Muscle of leg (tissue), 16 donors: ENCODE results near the gene BATF. TPM values are rescaled to one million over a fixed set of nuclear protein-coding genes. Genes with fewer than 3 reads are reported as not detected.
"Not testable (repeated sequence)": the region's sequence is repeated elsewhere in the genome, so short reads cannot be mapped to it uniquely, and the experiment has no call there.

ENCODE experiments used
- DNase-seq: peaks from one replicate; pipeline ENCODE4 v3.0.0; 2013
- H3K27ac ChIP-seq: one replicate; pipeline ENCODE4 v1.5.1; 2013; ENCODE audit warnings: mild to moderate bottlenecking, low read length, control low read depth
- H3K27me3 ChIP-seq: one replicate; pipeline ENCODE4 v1.6.1; 2013; ENCODE audit warnings: low read length; ENCODE audit not compliant: control insufficient read depth, insufficient read depth
- H3K36me3 ChIP-seq: one replicate; pipeline ENCODE4 v1.6.1; 2013; ENCODE audit warnings: low read length; ENCODE audit not compliant: control insufficient read depth, insufficient read depth
- H3K4me1 ChIP-seq: one replicate; pipeline ENCODE4 v1.6.1; 2013; ENCODE audit warnings: low read length; ENCODE audit not compliant: control insufficient read depth, insufficient read depth
- H3K4me3 ChIP-seq: one replicate; pipeline ENCODE4 v1.5.1; 2013; ENCODE audit warnings: low read length, control low read depth
- H3K9me3 ChIP-seq: replicated peaks from 2 replicates; pipeline ENCODE4 v1.6.1; 2013; ENCODE audit warnings: low read depth, low read length; ENCODE audit not compliant: control insufficient read depth
- WGBS: methylation state at CpG from one replicate; pipeline ENCODE4 v1.1.5; 2013; ENCODE audit warnings: missing lambda C conversion rate; ENCODE audit not compliant: insufficient coverage; 5-methylcytosine and 5-hydroxymethylcytosine counted together
- long read RNA-seq, 11 donors: transcript quantifications; one replicate each; lab custom pipeline, GENCODE V29; 2026
- polyA plus RNA-seq, 8 donors: library from polyadenylated mRNA; unstranded; fragments of 120-200 nt; gene quantifications; one replicate each; pipeline versions ENCODE4 v1.2.1 to v1.2.3, GENCODE V29; 2013; ENCODE audit warnings: inconsistent platforms in 1 of 8, low replicate concordance in 1 of 8; ENCODE audit not compliant: insufficient read length in 8 of 8, insufficient read depth in 1 of 8
- total RNA-seq: library from RNA; stranded (reverse); fragments of 120-200 nt; gene quantifications from one replicate; pipeline ENCODE4 v1.2.4, GENCODE V29; 2013

Gene BATF, protein sequence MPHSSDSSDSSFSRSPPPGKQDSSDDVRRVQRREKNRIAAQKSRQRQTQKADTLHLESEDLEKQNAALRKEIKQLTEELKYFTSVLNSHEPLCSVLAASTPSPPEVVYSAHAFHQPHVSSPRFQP
- 0.44 TPM for total RNA-seq
- 1 to 10 TPM in 1 of 8 donors, under 1 TPM in 7; 0.34 to 1.2 (median 0.58) TPM for polyA plus RNA-seq
- long read RNA-seq, donor 1, result 0 reads
- long read RNA-seq, donor 2, result 0 reads
- long read RNA-seq, donor 3, result 0 reads
- long read RNA-seq, donor 4, result 0 reads
- long read RNA-seq, donor 5, result 0 reads
- long read RNA-seq, donor 6, result 0 reads
- long read RNA-seq, donor 7, result 0 reads
- long read RNA-seq, donor 8, result 0 reads
- long read RNA-seq, donor 9, partial matches to known transcripts, result 0 of 1 reads
- long read RNA-seq, donor 9, other reads (novel, unspliced or antisense), result 0 of 1 reads
- long read RNA-seq, donor 10, result 0 reads
- long read RNA-seq, donor 11, result 0 reads

GRCh38 chr14:75522224-75522982 lies at the start of gene BATF:
Gene BATF, plus strand, starts transcription at chr14:75522469. Its CDS starts 214 bp downstream, at chr14:75522683.
- 65% methylated on average over 7 of the region's 13 CpGs for WGBS
- Histone ChIP-seq H3K27me3 (peaks cover 18% of the 10 kb centered on the region), H3K4me1 (peaks cover 5% of the 10 kb centered on the region), H3K27ac (no peak within 1 kb of the TSS), H3K4me3 (peak within 1 kb of the TSS; percentile 24), H3K9me3 (no peaks in the 10 kb centered on the region), H3K36me3 (no peaks in the 10 kb centered on the region)
- peak; percentile 41 for DNase-seq

DNA sequence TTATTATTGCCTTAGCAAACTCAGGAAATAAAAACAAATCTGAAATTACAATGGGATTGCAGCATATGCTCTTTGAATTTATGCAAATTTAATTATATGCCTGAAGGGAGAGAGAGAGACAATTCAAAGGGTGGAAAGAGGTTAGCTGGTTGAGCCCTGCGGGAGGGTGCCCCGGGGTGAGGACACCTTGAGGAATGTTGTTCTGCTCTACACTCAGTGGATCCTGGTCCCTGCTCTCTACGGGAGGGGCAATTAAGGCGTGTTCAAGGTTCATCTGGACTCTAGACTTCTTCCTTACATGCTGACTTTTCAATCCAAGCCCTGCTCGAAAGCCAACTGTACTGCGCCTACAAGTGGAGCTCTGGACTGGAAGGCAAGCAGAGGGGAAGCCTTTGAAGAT lies 48.1 kb upstream of the BATF start:
- H3K27ac ChIP-seq, H3K4me3 ChIP-seq, H3K9me3 ChIP-seq, H3K27me3 ChIP-seq, H3K4me1 ChIP-seq, DNase-seq: not testable (repeated sequence)
- WGBS, result 83% methylated on average over 3 of the region's 6 CpGs
- peaks cover 56% of the 10 kb centered on the region for H3K36me3 ChIP-seq

DNA sequence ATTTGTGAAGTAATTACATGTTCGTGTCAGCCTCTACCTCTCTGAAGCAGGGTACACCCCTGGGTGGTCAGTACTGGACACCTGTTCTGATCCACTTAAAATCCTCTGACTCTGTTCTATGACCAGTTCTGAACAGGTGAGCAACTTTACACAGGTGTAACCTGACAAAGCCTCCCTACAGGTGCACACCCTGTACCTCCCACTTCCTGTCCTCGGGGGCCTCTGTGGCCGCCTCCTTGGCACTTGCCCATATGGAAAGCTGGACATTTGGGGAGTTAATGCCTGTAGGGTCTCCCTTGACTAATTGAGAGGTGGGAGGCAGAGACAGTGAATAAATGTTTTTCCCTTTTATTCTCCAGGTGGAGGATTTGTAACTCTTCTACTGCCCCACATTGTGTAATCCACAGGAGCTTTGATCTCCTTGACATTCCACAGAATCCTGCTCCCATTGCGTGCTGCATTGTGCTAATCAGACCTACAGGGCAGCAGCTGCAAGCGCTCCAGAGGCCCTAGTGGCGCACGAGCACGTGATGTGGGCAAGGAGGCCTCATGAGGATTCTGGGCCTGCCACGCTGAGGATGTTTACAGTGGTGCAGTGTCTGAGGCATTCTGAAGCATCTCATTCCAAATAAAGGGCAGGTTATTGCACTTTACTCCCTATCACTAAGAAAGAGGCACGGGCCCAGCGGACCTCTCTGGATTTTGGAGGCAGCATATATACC lies 45.8 kb upstream of the BATF start:
- Histone ChIP-seq H3K9me3 (no peaks in the 10 kb centered on the region), H3K4me1 (peaks cover 15% of the 10 kb centered on the region), H3K4me3 (no peak overlapping the region), H3K27ac (no peak overlapping the region), H3K27me3 (no peaks in the 10 kb centered on the region), H3K36me3 (peaks cover 36% of the 10 kb centered on the region)
- no peak for DNase-seq
- 65% methylated on average over 2 of the region's 11 CpGs for whole genome bisulfite sequencing

- Histone ChIP-seq H3K36me3 (peaks cover 22% of the 10 kb centered on the region), H3K27me3 (no peaks in the 10 kb centered on the region), H3K4me3 (no peak overlapping the region), H3K27ac (no peak overlapping the region), H3K4me1 (peaks cover 15% of the 10 kb centered on the region), H3K9me3 (no peaks in the 10 kb centered on the region)
- WGBS, result 88% methylated on average over 4 of the region's 5 CpGs
- DNase-seq, result no peak
Observed at GRCh38 chr14:75477881-75478280, 44.4 kb upstream of the BATF start.

DNA sequence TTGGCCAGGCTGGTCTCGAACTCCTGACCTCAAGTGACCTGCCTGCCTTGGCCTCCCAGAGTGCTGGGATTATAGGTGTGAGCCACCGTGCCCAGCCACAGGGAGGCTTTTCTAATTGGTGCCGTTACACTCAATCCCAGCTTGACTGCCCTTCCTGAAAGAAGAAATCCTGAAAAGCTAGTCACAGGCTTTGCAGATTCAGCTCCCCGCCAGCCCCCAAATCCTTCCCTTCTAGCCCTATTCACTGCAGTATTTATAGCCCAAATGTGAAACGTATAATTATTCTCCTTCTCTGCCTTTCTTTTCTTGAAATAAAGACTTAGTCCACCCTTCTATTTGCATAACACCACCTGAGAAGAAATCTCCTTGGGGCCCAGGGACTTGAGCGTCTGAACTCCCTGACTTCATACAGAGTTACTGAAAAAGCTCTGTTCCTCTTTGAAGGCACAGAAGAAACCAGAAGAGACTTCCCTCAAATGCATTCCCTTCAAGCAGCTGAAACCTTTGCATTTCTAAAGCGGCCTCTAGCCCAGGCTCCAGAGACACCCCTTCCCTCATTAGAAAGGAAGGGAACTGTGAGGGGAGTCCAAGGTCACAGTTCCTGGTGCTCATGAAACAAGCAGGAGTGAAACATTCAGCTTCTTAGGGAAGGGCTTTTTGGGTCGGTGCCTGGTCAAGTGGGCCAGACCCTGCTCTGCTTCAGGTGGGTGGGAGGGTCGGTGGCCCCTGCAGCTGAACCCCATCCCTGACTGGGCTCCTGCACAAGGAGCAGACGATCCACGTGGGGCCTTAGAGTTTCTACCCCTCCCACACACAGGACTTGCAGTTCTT lies 42.3 kb upstream of the BATF start:
- H3K4me3 ChIP-seq, result no peak overlapping the region
- peak; percentile 39 for DNase-seq
- H3K36me3 ChIP-seq, result peaks cover 18% of the 10 kb centered on the region
- H3K9me3 ChIP-seq, result no peaks in the 10 kb centered on the region
- no peak overlapping the region for H3K27ac ChIP-seq
- WGBS, result 51% methylated on average over 6 of the region's 11 CpGs
- H3K4me1 ChIP-seq, result peaks cover 15% of the 10 kb centered on the region
- H3K27me3 ChIP-seq, result no peaks in the 10 kb centered on the region

GRCh38 chr14:75482366-75482765 lies 39.9 kb upstream of the BATF start:
- DNase-seq, result no peak
- no peak overlapping the region for H3K4me3 ChIP-seq
- peaks cover 7% of the 10 kb centered on the region for H3K4me1 ChIP-seq
- no peaks in the 10 kb centered on the region for H3K27me3 ChIP-seq
- WGBS, result 81% methylated on average over 4 of the region's 4 CpGs
- H3K27ac ChIP-seq, result no peak overlapping the region
- H3K9me3 ChIP-seq, result no peaks in the 10 kb centered on the region
- H3K36me3 ChIP-seq, result peaks cover 7% of the 10 kb centered on the region

DNA sequence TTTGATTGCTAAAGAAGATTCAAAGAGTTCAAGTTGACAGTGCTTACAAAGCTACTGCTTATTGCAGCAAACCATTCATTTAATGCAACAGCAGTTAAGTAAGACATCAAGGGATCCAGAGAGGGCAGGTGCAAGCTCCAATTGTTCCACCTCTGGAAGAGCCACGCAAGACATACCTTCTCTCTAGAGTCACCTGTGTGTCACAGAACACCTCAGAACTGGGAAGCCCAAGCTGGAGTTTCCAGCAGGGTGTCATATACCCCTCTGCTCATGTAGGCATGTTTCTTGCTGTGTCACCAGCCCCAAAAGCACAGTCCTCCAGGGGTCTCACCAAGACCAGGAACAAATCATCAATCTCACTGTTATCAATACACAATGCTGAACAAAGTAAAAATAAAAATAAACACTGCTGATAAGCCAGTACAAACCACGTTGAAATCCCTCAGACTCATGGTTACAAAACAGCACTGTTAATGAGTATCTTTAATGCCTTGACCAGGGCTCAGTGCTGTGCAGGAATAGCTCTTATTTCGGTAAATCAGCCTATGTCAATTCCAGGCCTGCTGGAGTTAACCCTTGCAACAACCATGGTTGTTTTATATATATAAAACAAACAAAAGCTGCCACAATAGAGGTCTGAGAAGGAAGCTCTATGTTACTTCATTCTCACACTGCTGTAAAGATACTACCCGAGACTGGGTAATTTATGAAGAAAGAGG lies 37.4 kb upstream of the BATF start:
- no peaks in the 10 kb centered on the region for H3K36me3 ChIP-seq
- H3K4me1 ChIP-seq, result peaks cover 5% of the 10 kb centered on the region
- no peak overlapping the region for H3K27ac ChIP-seq
- H3K4me3 ChIP-seq, result no peak overlapping the region
- 71% methylated on average over 1 of the region's 4 CpGs for WGBS
- H3K9me3 ChIP-seq, result no peaks in the 10 kb centered on the region
- no peaks in the 10 kb centered on the region for H3K27me3 ChIP-seq
- DNase-seq, result no peak

GRCh38 chr14:75486318-75486717 lies 36.0 kb upstream of the BATF start:
- no peak for DNase-seq
- no peaks in the 10 kb centered on the region for H3K36me3 ChIP-seq
- no peaks in the 10 kb centered on the region for H3K9me3 ChIP-seq
- H3K27ac ChIP-seq, result no peak overlapping the region
- H3K27me3 ChIP-seq, result no peaks in the 10 kb centered on the region
- H3K4me3 ChIP-seq, result no peak overlapping the region
- H3K4me1 ChIP-seq, result no peaks in the 10 kb centered on the region
- WGBS, result no CpG with 5 or more reads among the region's 1 CpG

GRCh38 chr14:75487155-75487671 lies 35.1 kb upstream of the BATF start:
- WGBS, result 52% methylated on average over 3 of the region's 7 CpGs
- H3K27me3 ChIP-seq, result no peaks in the 10 kb centered on the region
- H3K36me3 ChIP-seq, result no peaks in the 10 kb centered on the region

More at GRCh38 chr14:75487155-75487671, 35.1 kb upstream of the BATF start:
- no peak overlapping the region for H3K4me3 ChIP-seq
- H3K4me1 ChIP-seq, result no peaks in the 10 kb centered on the region
- DNase-seq, result no peak
- no peaks in the 10 kb centered on the region for H3K9me3 ChIP-seq
- H3K27ac ChIP-seq, result no peak overlapping the region
